ENCODE results near the gene SNW1.
"Not testable (repeated sequence)": the region's sequence is repeated elsewhere in the genome, so short reads cannot be mapped to it uniquely, and the experiment has no call there.

Gene SNW1

DNA sequence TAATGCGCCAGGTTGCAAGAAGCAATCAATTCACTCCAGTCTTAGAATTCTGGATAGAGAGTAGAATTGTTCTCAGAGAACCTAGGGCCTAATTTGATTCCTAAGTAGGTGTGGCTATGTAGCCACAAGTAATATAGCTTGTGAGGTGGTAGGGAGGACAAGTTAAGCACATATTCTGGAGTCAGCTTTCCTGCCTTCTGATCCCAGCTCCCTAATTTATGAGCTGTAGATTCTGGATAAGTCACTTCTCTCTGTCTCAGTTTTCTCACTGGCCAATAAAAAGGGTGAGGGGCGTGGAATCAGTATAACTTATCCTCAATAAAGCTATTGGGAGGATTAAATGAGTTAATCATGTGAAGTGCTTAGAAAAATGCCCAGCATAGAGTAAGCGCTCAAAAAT is 3.0 kb upstream of the SNW1 start:
- TF ChIP-seq, protein P1, sequence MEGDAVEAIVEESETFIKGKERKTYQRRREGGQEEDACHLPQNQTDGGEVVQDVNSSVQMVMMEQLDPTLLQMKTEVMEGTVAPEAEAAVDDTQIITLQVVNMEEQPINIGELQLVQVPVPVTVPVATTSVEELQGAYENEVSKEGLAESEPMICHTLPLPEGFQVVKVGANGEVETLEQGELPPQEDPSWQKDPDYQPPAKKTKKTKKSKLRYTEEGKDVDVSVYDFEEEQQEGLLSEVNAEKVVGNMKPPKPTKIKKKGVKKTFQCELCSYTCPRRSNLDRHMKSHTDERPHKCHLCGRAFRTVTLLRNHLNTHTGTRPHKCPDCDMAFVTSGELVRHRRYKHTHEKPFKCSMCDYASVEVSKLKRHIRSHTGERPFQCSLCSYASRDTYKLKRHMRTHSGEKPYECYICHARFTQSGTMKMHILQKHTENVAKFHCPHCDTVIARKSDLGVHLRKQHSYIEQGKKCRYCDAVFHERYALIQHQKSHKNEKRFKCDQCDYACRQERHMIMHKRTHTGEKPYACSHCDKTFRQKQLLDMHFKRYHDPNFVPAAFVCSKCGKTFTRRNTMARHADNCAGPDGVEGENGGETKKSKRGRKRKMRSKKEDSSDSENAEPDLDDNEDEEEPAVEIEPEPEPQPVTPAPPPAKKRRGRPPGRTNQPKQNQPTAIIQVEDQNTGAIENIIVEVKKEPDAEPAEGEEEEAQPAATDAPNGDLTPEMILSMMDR (IDR thresholded peaks at IDR 0.05; ENCODE audit: borderline replicate concordance, insufficient read depth, low read depth, low read length), result no peak
- no peak overlapping the region for H3K4me3 ChIP-seq (ENCODE audit: low read depth, low read length)

DNA sequence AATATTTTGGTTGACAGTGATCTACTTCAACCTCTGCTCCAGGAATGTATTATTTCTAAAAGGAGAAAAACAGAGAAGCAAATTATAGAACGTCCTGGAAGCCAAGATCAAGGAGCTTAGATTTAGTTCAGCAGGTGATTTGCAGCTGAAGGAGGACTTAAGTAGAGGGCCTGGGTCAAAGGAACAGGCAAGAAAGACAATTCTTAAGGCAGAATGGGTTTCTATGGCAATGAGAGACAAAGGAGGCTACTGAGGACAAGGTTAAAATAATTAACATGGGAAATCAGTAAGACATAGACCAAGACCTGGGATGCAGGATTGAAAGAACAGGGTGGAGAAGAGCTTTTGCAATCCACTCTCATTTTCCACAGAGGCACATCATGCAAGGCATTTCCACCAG is 2.4 kb upstream of the SNW1 start:
- H3K4me3 ChIP-seq (ENCODE audit: low read depth, low read length), result no peak overlapping the region
- TF ChIP-seq, protein P1 (IDR thresholded peaks at IDR 0.05; ENCODE audit: borderline replicate concordance, insufficient read depth, low read depth, low read length), result no peak

DNA sequence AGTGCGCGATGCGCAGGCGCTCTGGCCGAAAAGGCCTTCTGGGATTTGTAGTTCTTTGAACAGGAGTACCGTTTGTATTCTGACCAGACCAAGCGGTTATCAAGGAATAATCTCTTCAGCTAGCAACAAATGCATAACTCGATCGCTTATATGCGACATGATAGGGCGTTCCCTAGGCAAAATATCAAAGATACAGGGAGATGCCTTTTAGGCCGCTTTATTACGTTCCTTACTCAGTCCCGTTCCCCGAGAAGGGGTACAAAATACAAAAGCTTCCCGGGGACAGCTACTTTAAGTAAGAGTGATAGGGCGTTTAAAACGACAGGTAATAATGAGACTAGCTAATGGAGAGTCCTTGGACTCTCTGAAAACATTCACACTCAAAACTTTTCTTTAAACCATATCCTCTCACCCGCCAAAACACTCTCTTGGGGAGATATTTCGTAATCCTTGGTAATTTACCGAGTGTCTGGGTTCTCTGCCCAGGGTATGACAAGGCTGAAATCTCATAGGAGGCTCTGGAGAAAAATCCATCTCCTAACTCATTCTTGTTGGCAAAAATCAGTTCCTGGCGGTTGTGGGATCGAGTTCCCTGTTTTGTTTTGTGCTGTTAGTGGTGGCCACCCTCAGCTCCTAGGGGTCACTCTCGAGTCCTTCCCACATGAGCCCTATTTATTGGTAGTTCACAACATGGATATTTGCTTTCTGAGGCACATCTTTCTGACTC is 412 bp upstream of the SNW1 start:
- TF ChIP-seq, protein P1 (IDR thresholded peaks at IDR 0.05; ENCODE audit: borderline replicate concordance, insufficient read depth, low read depth, low read length), result peak; percentile 27; the same call in 1 of the 2 replicates
- peak overlapping the region; percentile 84 for H3K4me3 ChIP-seq (ENCODE audit: low read depth, low read length)

DNA sequence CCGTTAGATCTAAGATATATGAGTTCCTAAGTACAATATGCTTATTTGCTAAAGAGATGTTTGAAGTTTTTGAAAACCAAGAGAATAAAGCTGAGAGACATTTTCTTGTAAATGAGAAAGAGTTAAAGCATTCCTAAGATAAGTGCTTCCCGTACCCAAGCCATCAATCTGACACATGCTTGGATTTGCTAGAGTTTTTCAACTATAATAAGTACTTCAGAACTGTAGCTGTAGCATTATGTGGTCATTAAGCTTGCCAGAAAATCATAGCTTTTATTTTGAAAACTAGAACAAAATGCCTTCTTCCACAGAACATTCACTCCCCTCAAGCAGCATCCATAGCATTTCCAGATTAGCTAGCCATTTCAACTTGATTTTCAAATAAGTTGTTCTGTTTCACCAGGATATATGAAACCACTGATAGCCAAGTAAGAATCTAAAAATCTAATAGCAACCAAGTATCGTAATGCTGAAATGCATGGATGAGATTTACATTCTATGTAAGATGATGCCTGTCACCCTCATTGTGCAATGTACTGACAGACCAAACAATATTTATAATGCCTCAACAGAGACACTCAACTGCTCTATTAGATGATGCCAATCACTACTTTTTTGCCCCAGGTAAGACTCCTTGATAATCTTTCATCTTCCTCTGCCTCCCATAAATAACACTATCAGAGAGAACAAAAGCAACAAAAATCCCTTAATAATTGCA is 8.0 kb downstream of the SNW1 start:
- TF ChIP-seq, protein P1 (IDR thresholded peaks at IDR 0.05; ENCODE audit: borderline replicate concordance, insufficient read depth, low read depth, low read length), result no peak
- no peak overlapping the region for H3K4me3 ChIP-seq (ENCODE audit: low read depth, low read length)

DNA sequence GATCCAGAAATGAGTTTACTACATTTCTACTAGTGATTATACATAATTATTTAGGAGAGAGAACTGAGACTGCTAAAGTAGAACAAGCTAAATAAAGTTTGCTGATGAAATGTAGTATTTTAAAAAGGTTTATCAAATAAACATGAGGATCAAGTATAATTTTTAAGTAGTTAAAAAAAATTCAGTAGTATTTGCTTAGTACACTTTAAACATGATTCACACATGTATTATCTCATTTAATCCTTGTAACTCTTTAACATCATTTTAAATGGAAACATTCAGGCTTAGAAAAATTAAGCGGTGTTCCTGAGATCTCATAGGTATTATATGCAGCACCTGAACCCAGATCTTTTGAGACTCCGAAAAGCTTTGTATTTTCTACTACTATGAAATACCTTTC is 8.7 kb downstream of the SNW1 start:
- TF ChIP-seq, protein P1 (IDR thresholded peaks at IDR 0.05; ENCODE audit: borderline replicate concordance, insufficient read depth, low read depth, low read length), result no peak
- no peak overlapping the region for H3K4me3 ChIP-seq (ENCODE audit: low read depth, low read length)

DNA sequence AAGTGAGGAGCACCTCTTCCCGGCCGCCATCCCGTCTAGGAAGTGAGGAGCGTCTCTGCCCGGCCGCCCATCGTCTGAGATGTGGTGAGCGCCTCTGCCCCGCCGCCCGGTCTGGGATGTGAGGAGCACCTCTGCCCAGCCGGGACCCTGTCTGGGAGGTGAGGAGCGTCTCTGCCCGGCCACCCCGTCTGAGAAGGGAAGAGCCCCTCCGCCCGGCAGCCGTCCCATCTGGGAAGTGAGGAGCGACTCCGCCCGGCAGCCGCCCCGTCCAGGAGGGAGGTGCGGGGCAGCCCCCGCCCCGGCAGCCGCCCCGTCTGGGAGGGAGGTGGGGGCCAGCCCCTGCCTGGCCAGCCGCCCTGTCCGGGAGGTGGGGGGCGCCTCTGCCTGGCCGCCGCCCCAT is 13.5 kb downstream of the SNW1 start:
- not testable (repeated sequence) for H3K4me3 ChIP-seq (ENCODE audit: low read depth, low read length)

DNA sequence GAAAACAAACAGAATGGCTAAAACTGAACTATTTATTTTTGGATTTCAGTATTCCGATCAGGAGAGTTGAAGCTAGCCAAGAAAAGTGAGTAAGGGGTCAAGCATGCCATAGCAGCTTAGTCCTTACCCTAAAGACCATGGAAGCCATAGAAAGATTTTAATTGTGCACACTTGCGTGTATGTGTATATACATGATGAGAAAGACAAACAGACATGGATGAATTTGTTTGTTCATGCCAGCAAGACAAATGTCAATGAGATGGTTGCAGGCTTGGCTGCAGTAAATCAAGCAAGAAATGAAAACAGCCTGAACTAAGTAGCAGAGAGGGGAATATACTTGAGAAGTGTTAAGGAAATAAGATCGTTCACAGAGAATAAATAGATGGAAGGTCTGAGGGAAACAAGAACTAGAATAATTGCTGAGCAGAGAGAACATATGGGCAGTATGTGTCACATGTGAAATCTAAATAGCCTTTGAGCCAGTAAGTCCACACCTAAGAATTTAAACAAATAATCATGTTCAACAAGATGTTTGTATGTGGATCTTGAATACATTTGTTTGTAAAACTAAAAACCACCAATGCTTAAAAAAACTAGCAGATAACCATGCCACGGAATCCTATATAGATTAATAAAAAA is 14.8 kb downstream of the SNW1 start:
- TF ChIP-seq, protein P1 (IDR thresholded peaks at IDR 0.05; ENCODE audit: borderline replicate concordance, insufficient read depth, low read depth, low read length), result no peak
- H3K4me3 ChIP-seq (ENCODE audit: low read depth, low read length), result no peak overlapping the region
